HEK293T (cell line): ENCODE measurements around the gene ASTN2.

Experiments used
- CTCF ChIA-PET: fragments of 350-600 bp; formaldehyde crosslinking; extraction: SDS; loops from one replicate; lab custom pipeline; 2021; ENCODE audit warnings: antibody characterized with exemption, inconsistent platforms; lab: Yijun Ruan, JAX
- POLR2A ChIA-PET: fragments of 350-600 bp; formaldehyde crosslinking; extraction: SDS; loops from one replicate; lab custom pipeline; 2020; ENCODE audit warnings: antibody characterized with exemption, inconsistent platforms; lab: Yijun Ruan, JAX
- DNase-seq: peaks from one replicate; pipeline ENCODE4 v3.0.0; 2012; ENCODE audit warnings: mixed read lengths; ENCODE audit errors: extremely low spot score
- ARNT ChIP-seq: fragments of 450-650 bp; IDR thresholded peaks from 2 replicates; pipeline ENCODE4 v1.6.1; 2017; ENCODE audit warnings: mild to moderate bottlenecking
- BHLHE40 ChIP-seq: fragments of 450-650 bp; IDR thresholded peaks from 2 replicates; pipeline ENCODE4 v1.6.1; 2016; ENCODE audit warnings: mild to moderate bottlenecking, moderate library complexity, borderline replicate concordance
- CTBP1 ChIP-seq: fragments of 450-650 bp; IDR thresholded peaks from 2 replicates; pipeline ENCODE4 v1.6.1; 2016; ENCODE audit warnings: borderline replicate concordance
- ELF4 ChIP-seq: fragments of 450-650 bp; IDR thresholded peaks from 2 replicates; pipeline ENCODE4 v1.6.1; 2017; ENCODE audit warnings: antibody characterized with exemption
- FOXA1 ChIP-seq: fragments of 450-650 bp; IDR thresholded peaks from 2 replicates; pipeline ENCODE4 v1.6.1; 2016; ENCODE audit warnings: mild to moderate bottlenecking
- FOXK2 ChIP-seq: fragments of 450-650 bp; IDR thresholded peaks from 2 replicates; pipeline ENCODE4 v1.6.1; 2016; ENCODE audit warnings: mild to moderate bottlenecking
- FOXM1 ChIP-seq: fragments of 450-650 bp; IDR thresholded peaks from 2 replicates; pipeline ENCODE4 v1.6.1; 2017; ENCODE audit warnings: mild to moderate bottlenecking, borderline replicate concordance
- HDGF ChIP-seq: fragments of 450-650 bp; IDR thresholded peaks from 2 replicates; pipeline ENCODE4 v1.6.1; 2017; ENCODE audit warnings: antibody characterized with exemption, borderline replicate concordance
- L3MBTL2 ChIP-seq: fragments of 450-650 bp; conservative IDR thresholded peaks from 2 replicates; pipeline ENCODE4 v1.6.1; 2016; ENCODE audit warnings: mild to moderate bottlenecking
- LEF1 ChIP-seq: fragments of 450-650 bp; IDR thresholded peaks from 2 replicates; pipeline ENCODE4 v1.6.1; 2017; ENCODE audit warnings: mild to moderate bottlenecking, borderline replicate concordance
- NFRKB ChIP-seq: fragments of 450-650 bp; IDR thresholded peaks from 2 replicates; pipeline ENCODE4 v1.6.1; 2016; ENCODE audit warnings: mild to moderate bottlenecking, moderate library complexity
- PKNOX1 ChIP-seq: fragments of 450-650 bp; IDR thresholded peaks from 2 replicates; pipeline ENCODE4 v1.6.1; 2016
- SP1 ChIP-seq: fragments of 450-650 bp; IDR thresholded peaks from 2 replicates; pipeline ENCODE4 v1.6.1; 2017
- SUZ12 ChIP-seq: fragments of 450-650 bp; IDR thresholded peaks from 2 replicates; pipeline ENCODE4 v1.6.1; 2016; ENCODE audit warnings: mild to moderate bottlenecking
- TARDBP ChIP-seq: fragments of 450-650 bp; IDR thresholded peaks from 2 replicates; pipeline ENCODE4 v1.6.1; 2016
- ZNF384 ChIP-seq: fragments of 450-650 bp; IDR thresholded peaks from 2 replicates; pipeline ENCODE4 v1.6.1; 2016

ASTN2 gene

GRCh38 chr9:116406469-116406868 lies 1008.4 kb downstream of the ASTN2 start:
- DNase-seq = no peak
- CTCF ChIA-PET = no interaction called here
- POLR2A ChIA-PET = no interaction called here
- TF ChIP-seq ELF4 (no peak), CTBP1 (no peak)

- CTCF ChIA-PET = no interaction called here
- no peak for TF ChIP-seq SP1
- no peak for TF ChIP-seq ZNF384
- TF ChIP-seq TARDBP = no peak
- TF ChIP-seq FOXM1 = no peak
- no peak for TF ChIP-seq SUZ12
- no peak for TF ChIP-seq HDGF
- no peak for TF ChIP-seq BHLHE40
- TF ChIP-seq LEF1 = no peak
- no peak for TF ChIP-seq FOXK2
- TF ChIP-seq ELF4 = no peak
- POLR2A ChIA-PET = no interaction called here
- no peak for DNase-seq
These were observed 1009.5 kb downstream of the ASTN2 start for GRCh38 chr9:116405321-116405720.

- ChIA-PET POLR2A (no interaction called here), CTCF (no interaction called here)
- TF ChIP-seq ARNT (no peak), L3MBTL2 (no peak), CTBP1 (no peak), PKNOX1 (no peak), LEF1 (no peak), FOXM1 (no peak), NFRKB (no peak), TARDBP (no peak), ZNF384 (no peak), SP1 (no peak), ELF4 (no peak), SUZ12 (no peak), FOXK2 (no peak)
- DNase-seq = no peak
These were observed 1010.6 kb downstream of the ASTN2 start for GRCh38 chr9:116404228-116404627.

- no peak for TF ChIP-seq CTBP1
- ChIA-PET CTCF (no interaction called here), POLR2A (no interaction called here)
- DNase-seq = no peak
These were observed 1011.7 kb downstream of the ASTN2 start for GRCh38 chr9:116403171-116403570.

GRCh38 chr9:116395699-116396037 lies 1019.2 kb downstream of the ASTN2 start:
- no peak for TF ChIP-seq FOXA1
- POLR2A ChIA-PET = no interaction called here

GRCh38 chr9:116394894-116395698 lies 1019.8 kb downstream of the ASTN2 start:
- POLR2A ChIA-PET = no interaction called here
- TF ChIP-seq FOXK2 (no peak), SUZ12 (no peak), ELF4 (no peak), ARNT (no peak), NFRKB (no peak), TARDBP (no peak), L3MBTL2 (no peak), PKNOX1 (no peak), HDGF (no peak), SP1 (no peak), BHLHE40 (no peak), CTBP1 (no peak), ZNF384 (no peak), FOXA1 (no peak), LEF1 (no peak), FOXM1 (no peak)
- no peak for DNase-seq
- CTCF ChIA-PET = no interaction called here

More at GRCh38 chr9:116395699-116396037, 1019.2 kb downstream of the ASTN2 start:
- DNase-seq = no peak
- CTCF ChIA-PET = no interaction called here

GRCh38 chr9:116394070-116394469 lies 1020.8 kb downstream of the ASTN2 start:
- TF ChIP-seq PKNOX1 = no peak
- TF ChIP-seq LEF1 = no peak
- TF ChIP-seq FOXM1 = no peak
- no peak for TF ChIP-seq ZNF384
- no peak for TF ChIP-seq NFRKB
- no peak for TF ChIP-seq L3MBTL2
- no peak for TF ChIP-seq SUZ12
- no peak for TF ChIP-seq ARNT
- TF ChIP-seq SP1 = no peak
- TF ChIP-seq FOXK2 = no peak
- no peak for TF ChIP-seq FOXA1
- TF ChIP-seq CTBP1 = no peak
- TF ChIP-seq BHLHE40 = no peak
- POLR2A ChIA-PET = no interaction called here
- DNase-seq = no peak
- CTCF ChIA-PET = no interaction called here
